Activated naive CD8-positive, alpha-beta T cell treated with anti-CD3 and anti-CD28 coated beads, Interleukin-2, amount 50 U/mL, for 16 hours (primary cell): ENCODE measurements around the gene RAB1B.
"Not testable (repeated sequence)": the region's sequence is repeated elsewhere in the genome, so short reads cannot be mapped to it uniquely, and the experiment has no call there.

Experiments
- DNase-seq: peaks from one replicate; pipeline ENCODE4 v3.0.0-alpha.2; 2020; ENCODE audit warnings: low read depth, low spot score

RAB1B gene

GRCh38 chr11:66239998-66240780 is 28.2 kb upstream of the RAB1B start:
- no peak for DNase-seq

- no peak for DNase-seq
These were observed 27.7 kb upstream of the RAB1B start for GRCh38 chr11:66240781-66241136.

DNA sequence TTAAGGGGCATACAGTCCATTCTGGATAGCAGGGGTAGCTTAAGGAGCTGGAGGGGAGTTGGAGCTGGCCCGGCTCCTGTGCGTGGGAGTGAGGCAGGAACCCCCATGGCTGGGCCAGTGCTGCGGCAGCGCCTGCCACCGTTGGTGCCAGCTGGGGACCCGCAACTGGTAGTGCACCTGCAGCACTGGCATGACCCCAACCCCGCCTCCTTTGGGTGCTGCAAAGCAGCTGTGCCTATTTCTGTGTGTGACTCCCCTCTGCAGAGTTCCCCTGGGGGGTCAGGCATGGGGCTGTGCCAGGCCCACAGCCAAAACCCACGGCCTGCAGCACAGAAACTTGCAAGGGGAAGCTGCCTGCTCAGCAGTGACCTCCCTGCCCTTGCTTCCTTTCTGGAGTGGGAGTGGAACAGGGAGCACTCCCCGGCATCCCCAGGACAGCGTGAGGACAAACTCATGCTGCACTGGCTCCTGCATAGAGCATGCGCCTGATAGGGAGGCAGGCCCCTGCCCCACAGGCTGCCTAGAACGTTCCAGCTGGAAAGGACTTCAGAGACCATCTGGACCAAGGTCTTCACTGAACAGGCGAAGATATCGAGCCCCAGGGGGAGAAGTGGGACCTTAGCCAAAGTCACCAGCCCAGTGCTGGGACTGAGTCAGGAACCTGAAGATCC is 26.2 kb upstream of the RAB1B start:
- no peak for DNase-seq

GRCh38 chr11:66243782-66244535 is 24.5 kb upstream of the RAB1B start:
- DNase-seq = no peak

DNA sequence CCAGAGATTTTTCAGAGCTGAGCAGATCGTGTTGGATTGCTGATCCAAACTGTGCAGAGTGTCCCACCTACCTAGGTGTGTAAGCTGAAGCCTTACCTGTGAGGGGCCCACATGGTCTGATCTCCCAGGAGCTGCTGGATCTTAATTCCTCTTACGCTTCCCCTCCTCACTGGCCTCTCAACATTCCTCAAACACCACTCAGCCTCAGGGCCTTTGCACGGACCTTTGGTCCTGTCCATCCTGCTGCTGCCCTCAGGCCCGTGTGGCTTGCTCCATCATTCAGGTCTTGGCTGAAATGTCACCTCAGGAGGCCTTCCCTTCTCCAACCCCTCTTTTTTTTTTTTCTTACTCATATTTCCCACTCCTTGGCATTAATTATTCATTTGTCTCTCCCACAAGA is 21.1 kb upstream of the RAB1B start:
- no peak for DNase-seq

GRCh38 chr11:66247801-66248200 is 20.6 kb upstream of the RAB1B start:
- no peak for DNase-seq

- no peak for DNase-seq
These were observed 19.5 kb upstream of the RAB1B start for GRCh38 chr11:66248903-66249302.

GRCh38 chr11:66251809-66252208 is 16.6 kb upstream of the RAB1B start:
- DNase-seq = no peak

GRCh38 chr11:66253081-66253480 is 15.4 kb upstream of the RAB1B start:
- DNase-seq = not testable (repeated sequence)

- no peak for DNase-seq
These were observed 10.0 kb upstream of the RAB1B start for GRCh38 chr11:66258473-66258893.

GRCh38 chr11:66259225-66259624 is 9.2 kb upstream of the RAB1B start:
- no peak for DNase-seq

DNA sequence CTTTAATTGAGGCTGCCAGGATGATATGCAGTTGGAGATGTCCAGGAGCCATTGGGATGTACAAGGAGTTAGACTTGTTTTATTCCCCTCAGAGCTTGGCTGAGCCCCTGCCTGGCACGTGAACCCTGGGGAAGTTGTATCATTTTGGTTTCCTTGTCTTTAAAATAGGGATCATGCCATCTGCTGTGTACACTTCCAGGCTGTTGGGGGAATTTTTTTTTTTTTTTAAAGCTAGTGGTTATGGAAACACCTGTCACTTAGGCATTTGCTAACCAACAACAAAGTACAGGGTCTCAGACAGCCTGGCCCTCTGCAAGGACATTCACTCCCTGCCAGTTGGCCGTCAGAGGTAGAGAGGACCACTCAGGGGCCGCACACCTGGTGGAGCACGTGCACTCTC is 8.5 kb upstream of the RAB1B start:
- DNase-seq = no peak

- DNase-seq = no peak
These were observed 6.9 kb upstream of the RAB1B start for GRCh38 chr11:66261578-66261977.

GRCh38 chr11:66262191-66262590 is 6.2 kb upstream of the RAB1B start:
- DNase-seq = no peak

DNA sequence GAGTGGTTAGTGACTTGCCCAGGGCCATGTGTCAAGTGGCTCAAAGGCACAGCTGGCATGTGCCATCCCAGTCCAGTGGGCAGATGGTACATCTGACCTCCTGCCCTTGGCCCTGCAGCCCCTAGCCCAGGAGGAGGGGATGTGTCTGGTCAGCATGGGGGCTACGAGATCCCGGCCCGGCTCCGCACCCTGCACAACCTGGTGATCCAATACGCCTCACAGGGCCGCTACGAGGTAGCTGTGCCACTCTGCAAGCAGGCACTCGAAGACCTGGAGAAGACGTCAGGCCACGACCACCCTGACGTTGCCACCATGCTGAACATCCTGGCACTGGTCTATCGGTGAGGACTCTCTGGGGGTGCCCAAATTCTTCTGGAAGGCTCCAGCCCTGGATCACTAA is 5.7 kb upstream of the RAB1B start:
- DNase-seq = no peak

DNA sequence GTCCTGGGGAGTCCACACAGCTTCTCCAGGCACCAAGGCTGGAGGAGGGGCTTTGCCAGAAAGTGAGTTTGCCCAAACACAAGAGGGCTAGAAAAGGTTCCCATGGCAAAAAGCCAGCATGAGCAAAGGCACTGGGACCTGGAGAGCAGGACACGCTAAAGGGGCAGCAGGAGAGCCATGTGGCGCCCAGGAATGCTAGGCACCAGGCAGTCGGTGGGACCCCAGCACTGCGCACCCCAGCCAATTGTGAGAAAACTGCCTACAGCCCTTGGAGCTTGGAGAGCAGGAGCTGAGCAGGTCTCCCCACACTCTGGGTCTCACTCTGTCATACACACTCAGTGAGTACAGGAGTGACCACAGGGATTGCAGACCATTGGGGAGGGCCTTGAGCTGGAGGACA is 5.2 kb upstream of the RAB1B start:
- DNase-seq = no peak

- no peak for DNase-seq
These were observed 4.7 kb upstream of the RAB1B start for GRCh38 chr11:66263785-66264184.

GRCh38 chr11:66264383-66264782 is 4.1 kb upstream of the RAB1B start:
- no peak for DNase-seq

GRCh38 chr11:66264914-66265313 is 3.5 kb upstream of the RAB1B start:
- DNase-seq = no peak

DNA sequence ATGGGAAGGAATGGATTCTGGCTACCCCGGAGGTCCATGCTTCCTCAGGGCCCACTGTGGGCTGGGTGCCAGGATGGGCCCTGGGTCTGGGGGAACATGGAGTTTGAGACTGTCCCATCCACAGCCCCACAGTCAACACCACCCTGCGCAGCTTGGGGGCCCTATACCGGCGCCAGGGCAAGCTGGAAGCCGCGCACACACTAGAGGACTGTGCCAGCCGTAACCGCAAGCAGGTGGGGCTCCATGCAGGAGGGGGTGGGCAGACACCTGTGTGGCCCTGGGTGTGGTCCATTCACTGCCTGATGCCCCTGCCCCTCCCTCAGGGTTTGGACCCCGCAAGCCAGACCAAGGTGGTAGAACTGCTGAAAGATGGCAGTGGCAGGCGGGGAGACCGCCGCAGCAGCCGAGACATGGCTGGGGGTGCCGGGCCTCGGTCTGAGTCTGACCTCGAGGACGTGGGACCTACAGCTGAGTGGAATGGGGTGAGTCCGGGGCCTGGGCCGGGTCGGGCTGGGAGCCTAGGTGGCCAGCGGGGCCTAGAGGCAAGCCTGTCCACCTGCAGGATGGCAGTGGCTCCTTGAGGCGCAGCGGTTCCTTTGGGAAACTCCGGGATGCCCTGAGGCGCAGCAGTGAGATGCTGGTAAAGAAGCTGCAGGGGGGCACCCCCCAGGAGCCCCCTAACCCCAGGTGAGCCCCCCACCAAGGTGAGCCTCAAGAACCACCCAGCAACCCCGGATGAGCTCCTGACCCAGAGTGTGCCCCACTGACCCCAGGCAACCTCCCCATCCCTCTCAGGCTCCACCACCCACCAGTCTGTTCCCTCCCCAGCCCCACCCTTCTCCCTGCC is 2.7 kb upstream of the RAB1B start:
- no peak for DNase-seq

DNA sequence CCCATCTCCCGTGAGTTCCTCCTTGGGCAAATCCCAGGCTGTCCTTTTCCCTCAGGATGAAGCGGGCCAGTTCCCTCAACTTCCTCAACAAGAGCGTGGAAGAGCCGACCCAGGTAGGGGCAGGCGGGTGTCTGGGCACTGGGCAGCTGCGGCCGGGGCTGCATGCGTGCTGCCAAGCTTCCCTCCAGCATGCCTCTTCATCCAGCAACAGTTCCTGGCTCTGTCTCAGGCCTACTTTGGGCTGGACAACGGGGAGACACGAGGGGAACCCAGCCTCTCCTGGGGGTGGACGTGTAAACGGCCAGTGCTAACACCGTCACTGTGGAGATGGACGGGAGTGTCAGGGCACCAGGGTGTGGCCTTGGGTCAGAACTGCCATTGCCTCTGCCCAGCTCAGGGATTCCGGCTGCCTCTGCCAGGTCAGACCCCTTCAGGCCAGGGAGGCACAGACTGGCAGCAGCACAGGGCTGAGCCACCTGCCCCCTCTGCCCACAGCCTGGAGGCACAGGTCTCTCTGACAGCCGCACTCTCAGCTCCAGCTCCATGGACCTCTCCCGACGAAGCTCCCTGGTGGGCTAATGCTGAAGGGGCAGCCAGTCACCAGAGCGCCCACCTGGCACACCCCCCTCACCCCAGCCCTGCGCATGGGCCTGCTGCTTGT is 1.9 kb upstream of the RAB1B start:
- no peak for DNase-seq
